ENCODE results near the gene VPS37D.

The VPS37D gene

GRCh38 chr7:73681031-73681430 lies 13.4 kb downstream of the VPS37D start:
- H2AFZ ChIP-seq (ENCODE audit: low read depth, low read length), result no peak overlapping the region
- no peak overlapping the region for H2BK5ac ChIP-seq (ENCODE audit: low read depth, low read length, poor library complexity, severe bottlenecking)
- peaks cover 23 to 26% of the 10 kb centered on the region in 2 experiments for H3K36me3 ChIP-seq (ENCODE audit: control insufficient read depth in 1 of 2, insufficient read depth in 2 of 2, low read depth in 1 of 2, low read length in 2 of 2)
- H3K14ac ChIP-seq (ENCODE audit: low read length in 2 of 2), result no peak overlapping the region
- peaks cover 42% of the 10 kb centered on the region for H3K79me1 ChIP-seq (replicated peaks; ENCODE audit: low read length, poor library complexity, severe bottlenecking)
- H4K8ac ChIP-seq (ENCODE audit: low read length), result no peak overlapping the region
- H4K91ac ChIP-seq (ENCODE audit: low read length), result no peak overlapping the region
- peak overlapping the region; percentile 98 for H3K9ac ChIP-seq (ENCODE audit: low read length)
- peak; percentile 14 for DNase-seq
- H3K4me1 ChIP-seq (ENCODE audit: control insufficient read depth, insufficient read depth, low read depth, low read length), result peaks cover 32% of the 10 kb centered on the region
- H3K18ac ChIP-seq (ENCODE audit: low read depth in 1 of 2, low read length in 2 of 2), result no peak overlapping the region
- peak overlapping the region in 1 of 2 experiments; percentile 96 for H3K4me3 ChIP-seq (ENCODE audit: insufficient read depth in 1 of 2, low read depth in 1 of 2, low read length in 2 of 2)
- no peak overlapping the region for H3K4ac ChIP-seq (ENCODE audit: low read depth in 1 of 2, low read length in 2 of 2)
- H2BK15ac ChIP-seq (ENCODE audit: low read depth, poor library complexity, severe bottlenecking), result no peak overlapping the region
- 74% methylated on average over 8 of the region's 8 CpGs for whole genome bisulfite sequencing
- no peaks in the 10 kb centered on the region for H3K27me3 ChIP-seq (ENCODE audit: control insufficient read depth in 1 of 2, insufficient read depth in 1 of 2, low read length in 2 of 2)
- H3K4me2 ChIP-seq (ENCODE audit: low read length, poor library complexity, severe bottlenecking), result peak overlapping the region; percentile 42
- no peaks in the 10 kb centered on the region for H3K9me3 ChIP-seq (ENCODE audit: control insufficient read depth, low read length)
- no peak overlapping the region for H2BK12ac ChIP-seq (ENCODE audit: low read length in 2 of 2)
- no peak overlapping the region for H2BK120ac ChIP-seq (ENCODE audit: low read depth, low read length)
- H3K27ac ChIP-seq (ENCODE audit: low read length, poor library complexity, severe bottlenecking), result no peak overlapping the region
- no peak overlapping the region for H2AK5ac ChIP-seq (ENCODE audit: low read length, severe bottlenecking)
- no peak overlapping the region for H3K23ac ChIP-seq (ENCODE audit: low read length in 2 of 2)

GRCh38 chr7:73682745-73683055 lies 15.1 kb downstream of the VPS37D start:
- peak overlapping the region; percentile 87 for H4K8ac ChIP-seq (ENCODE audit: low read length)
- peak overlapping the region; percentile 11 for H2BK120ac ChIP-seq (ENCODE audit: low read depth, low read length)
- under 1% methylated on average over 33 of the region's 33 CpGs for WGBS
- H3K4me1 ChIP-seq (ENCODE audit: control insufficient read depth, insufficient read depth, low read depth, low read length), result peaks cover 32% of the 10 kb centered on the region
- peak overlapping the region; percentile 85 for H2AFZ ChIP-seq (ENCODE audit: low read depth, low read length)
- peaks cover 48% of the 10 kb centered on the region for H3K79me1 ChIP-seq (replicated peaks; ENCODE audit: low read length, poor library complexity, severe bottlenecking)
- peak overlapping the region; percentile 5 for H2BK5ac ChIP-seq (ENCODE audit: low read depth, low read length, poor library complexity, severe bottlenecking)
- no peaks in the 10 kb centered on the region for H3K27me3 ChIP-seq (ENCODE audit: control insufficient read depth in 1 of 2, insufficient read depth in 1 of 2, low read length in 2 of 2)
- H3K36me3 ChIP-seq (ENCODE audit: control insufficient read depth in 1 of 2, insufficient read depth in 2 of 2, low read depth in 1 of 2, low read length in 2 of 2), result peaks cover 34 to 39% of the 10 kb centered on the region in 2 experiments
- no peak for DNase-seq
- H3K23ac ChIP-seq (ENCODE audit: low read length in 2 of 2), result peak overlapping the region in 1 of 2 experiments; percentile 97
- peak overlapping the region; percentile 96 for H3K4me3 ChIP-seq (ENCODE audit: insufficient read depth in 1 of 2, low read depth in 1 of 2, low read length in 2 of 2)
- no peaks in the 10 kb centered on the region for H3K9me3 ChIP-seq (ENCODE audit: control insufficient read depth, low read length)
- peak overlapping the region; percentile 91 to 92 for H3K4ac ChIP-seq (ENCODE audit: low read depth in 1 of 2, low read length in 2 of 2)
- no peak overlapping the region for H3K14ac ChIP-seq (ENCODE audit: low read length in 2 of 2)
- no peak overlapping the region for H2AK5ac ChIP-seq (ENCODE audit: low read length, severe bottlenecking)
- H4K91ac ChIP-seq (ENCODE audit: low read length), result peak overlapping the region; percentile 86
- peak overlapping the region; percentile 95 for H3K27ac ChIP-seq (ENCODE audit: low read length, poor library complexity, severe bottlenecking)
- H3K4me2 ChIP-seq (ENCODE audit: low read length, poor library complexity, severe bottlenecking), result peak overlapping the region; percentile 71
- H3K9ac ChIP-seq (ENCODE audit: low read length), result peak overlapping the region; percentile 98
- no peak overlapping the region for H2BK12ac ChIP-seq (ENCODE audit: low read length in 2 of 2)
- peak overlapping the region; percentile 89 to 94 for H3K18ac ChIP-seq (ENCODE audit: low read depth in 1 of 2, low read length in 2 of 2)
- H2BK15ac ChIP-seq (ENCODE audit: low read depth, poor library complexity, severe bottlenecking), result peak overlapping the region; percentile 12

DNA sequence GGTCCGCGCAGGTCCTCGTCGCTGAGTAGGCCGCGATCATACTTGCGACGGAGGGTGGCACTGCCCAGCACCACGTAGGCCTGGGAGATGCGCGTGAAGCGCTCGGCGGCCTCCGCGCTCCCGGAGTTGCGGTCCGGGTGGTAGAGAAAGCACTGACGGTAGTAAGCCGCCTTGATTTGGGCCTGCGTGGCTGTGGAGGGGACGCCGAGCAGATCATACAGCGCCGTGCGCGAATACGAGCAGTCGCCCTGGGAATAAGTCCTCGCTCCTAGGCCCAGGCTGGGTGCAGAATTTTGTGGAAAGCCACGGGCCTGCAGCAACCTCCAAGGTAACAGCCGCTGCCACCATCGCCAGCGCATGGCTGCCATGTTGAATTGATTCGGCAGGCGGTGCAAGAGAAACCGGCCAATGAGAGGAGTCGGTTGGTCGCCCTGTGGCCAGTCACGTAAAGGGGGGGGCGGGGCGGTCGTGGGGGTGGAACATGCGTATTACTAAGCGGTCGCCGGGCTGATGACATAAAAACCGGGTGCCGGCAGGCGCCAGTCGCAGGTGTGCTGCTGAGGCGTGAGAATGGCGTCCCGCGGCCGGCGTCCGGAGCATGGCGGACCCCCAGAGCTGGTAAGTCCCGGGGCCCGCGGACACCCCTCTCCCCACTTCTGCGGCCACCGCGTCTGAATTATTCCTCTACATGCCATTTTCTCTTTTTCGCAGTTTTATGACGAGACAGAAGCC lies 15.6 kb downstream of the VPS37D start, which contains the start of the genes BUD23 and DNAJC30:
Gene BUD23 (plus strand): TSS at position 542 of the 732 bp plus-strand sequence. CDS start 29 bp downstream, at position 571.
Gene DNAJC30 (minus strand): TSS at position 398 of the 732 bp plus-strand sequence. CDS start 30 bp downstream, at position 368.
- Histone ChIP-seq H3K9ac (ENCODE audit: low read length) (peak within 1 kb of the TSS; percentile 98), H3K9me3 (ENCODE audit: control insufficient read depth, low read length) (no peaks in the 10 kb centered on the region), H4K8ac (ENCODE audit: low read length) (peak within 1 kb of the TSS; percentile 94), H3K4ac (ENCODE audit: low read depth in 1 of 2, low read length in 2 of 2) (peak within 1 kb of the TSS; percentile 91 to 92), H2BK15ac (ENCODE audit: low read depth, poor library complexity, severe bottlenecking) (peak within 1 kb of the TSS; percentile 80), H3K23ac (ENCODE audit: low read length in 2 of 2) (peak within 1 kb of the TSS; percentile 31 to 97), H2BK120ac (ENCODE audit: low read depth, low read length) (peak within 1 kb of the TSS; percentile 15), H3K27me3 (ENCODE audit: control insufficient read depth in 1 of 2, insufficient read depth in 1 of 2, low read length in 2 of 2) (no peaks in the 10 kb centered on the region), H3K36me3 (ENCODE audit: control insufficient read depth in 1 of 2, insufficient read depth in 2 of 2, low read depth in 1 of 2, low read length in 2 of 2) (peaks cover 34 to 39% of the 10 kb centered on the region in 2 experiments), H2AFZ (ENCODE audit: low read depth, low read length) (peak within 1 kb of the TSS; percentile 85), H3K4me1 (ENCODE audit: control insufficient read depth, insufficient read depth, low read depth, low read length) (peaks cover 32% of the 10 kb centered on the region), H2BK12ac (ENCODE audit: low read length in 2 of 2) (no peak within 1 kb of the TSS), H2AK5ac (ENCODE audit: low read length, severe bottlenecking) (no peak within 1 kb of the TSS), H3K4me3 (ENCODE audit: insufficient read depth in 1 of 2, low read depth in 1 of 2, low read length in 2 of 2) (peak within 1 kb of the TSS; percentile 96), H3K27ac (ENCODE audit: low read length, poor library complexity, severe bottlenecking) (peak within 1 kb of the TSS; percentile 95), H3K14ac (ENCODE audit: low read length in 2 of 2) (peak within 1 kb of the TSS in 1 of 2 experiments; percentile 91), H3K79me1 (replicated peaks; ENCODE audit: low read length, poor library complexity, severe bottlenecking) (peaks cover 45% of the 10 kb centered on the region), H3K4me2 (ENCODE audit: low read length, poor library complexity, severe bottlenecking) (peak within 1 kb of the TSS; percentile 93), H3K18ac (ENCODE audit: low read depth in 1 of 2, low read length in 2 of 2) (peak within 1 kb of the TSS; percentile 89 to 94), H4K91ac (ENCODE audit: low read length) (peak within 1 kb of the TSS; percentile 86), H2BK5ac (ENCODE audit: low read depth, low read length, poor library complexity, severe bottlenecking) (peak within 1 kb of the TSS; percentile 46)
- WGBS, result 1% methylated on average over 56 of the region's 68 CpGs
- peak; percentile 95 for DNase-seq
